Activated CD8-positive, alpha-beta memory T cell treated with anti-CD3 and anti-CD28 coated beads, Interleukin-2, amount 50 U/mL, for 1 hour (primary cell): Measurements from ENCODE around the gene STK32C.
"Not testable (repeated sequence)": the region's sequence is repeated elsewhere in the genome, so short reads cannot be mapped to it uniquely, and the experiment has no call there.

ENCODE experiments used
- DNase-seq: peaks from one replicate; pipeline ENCODE4 v3.0.0-alpha.2; 2020; ENCODE audit errors: extremely low read depth

STK32C gene

GRCh38 chr10:132317477-132317876 is 9.7 kb upstream of the STK32C start:
- DNase-seq: not testable (repeated sequence)

- no peak for DNase-seq
Measured at GRCh38 chr10:132316133-132316532, 8.4 kb upstream of the STK32C start.

- DNase-seq: not testable (repeated sequence)
Measured at GRCh38 chr10:132314881-132315280, 7.1 kb upstream of the STK32C start.

GRCh38 chr10:132314336-132314735 is 6.6 kb upstream of the STK32C start:
- no peak for DNase-seq

- no peak for DNase-seq
Measured at GRCh38 chr10:132313865-132314264, 6.1 kb upstream of the STK32C start.

GRCh38 chr10:132313305-132313704 is 5.6 kb upstream of the STK32C start:
- no peak for DNase-seq

- no peak for DNase-seq
Measured at GRCh38 chr10:132311338-132311939, 3.7 kb upstream of the STK32C start.

- no peak for DNase-seq
Measured at GRCh38 chr10:132310701-132311337, 3.1 kb upstream of the STK32C start.

GRCh38 chr10:132309879-132310591 is 2.3 kb upstream of the STK32C start:
- no peak for DNase-seq

GRCh38 chr10:132309471-132309865 is 1.7 kb upstream of the STK32C start:
- no peak for DNase-seq

GRCh38 chr10:132308587-132309470 is 1.1 kb upstream of the STK32C start:
- no peak for DNase-seq

GRCh38 chr10:132306864-132307751 is 642 bp downstream of the STK32C start:
- no peak for DNase-seq

GRCh38 chr10:132306343-132306685 is 1.4 kb downstream of the STK32C start:
- DNase-seq: no peak

- no peak for DNase-seq
Measured at GRCh38 chr10:132305654-132306342, 2.0 kb downstream of the STK32C start.

GRCh38 chr10:132304756-132305509 is 2.8 kb downstream of the STK32C start:
- no peak for DNase-seq

- no peak for DNase-seq
Measured at GRCh38 chr10:132303361-132304115, 4.2 kb downstream of the STK32C start.

GRCh38 chr10:132302421-132303310 is 5.1 kb downstream of the STK32C start:
- no peak for DNase-seq
